GM12865 (cell line): ENCODE measurements around the gene BRK1.
"Not testable (repeated sequence)": the region's sequence is repeated elsewhere in the genome, so short reads cannot be mapped to it uniquely, and the experiment has no call there.

Source experiments
- DNase-seq: peaks from one replicate; pipeline ENCODE4 v3.0.0; 2010; ENCODE audit warnings: low read depth
- H3K4me3 ChIP-seq: 2 replicates; pipeline ENCODE4 v1.5.1; 2011; ENCODE audit warnings: mild to moderate bottlenecking, low read depth, low read length, control low read depth
- CTCF ChIP-seq: IDR thresholded peaks from 2 replicates; pipeline ENCODE4 v1.5.1; 2011; ENCODE audit warnings: low read length, control low read depth, low read depth, inconsistent platforms; ENCODE audit not compliant: insufficient read depth; ENCODE audit errors: missing control alignments

BRK1 gene

GRCh38 chr3:10115326-10116137, at the start of gene BRK1:
Gene BRK1 (plus strand): TSS chr3:10115675. CDS start chr3:10115702, 27 bp downstream.
- no peak for TF ChIP-seq CTCF
- DNase-seq: peak; percentile 98

DNA sequence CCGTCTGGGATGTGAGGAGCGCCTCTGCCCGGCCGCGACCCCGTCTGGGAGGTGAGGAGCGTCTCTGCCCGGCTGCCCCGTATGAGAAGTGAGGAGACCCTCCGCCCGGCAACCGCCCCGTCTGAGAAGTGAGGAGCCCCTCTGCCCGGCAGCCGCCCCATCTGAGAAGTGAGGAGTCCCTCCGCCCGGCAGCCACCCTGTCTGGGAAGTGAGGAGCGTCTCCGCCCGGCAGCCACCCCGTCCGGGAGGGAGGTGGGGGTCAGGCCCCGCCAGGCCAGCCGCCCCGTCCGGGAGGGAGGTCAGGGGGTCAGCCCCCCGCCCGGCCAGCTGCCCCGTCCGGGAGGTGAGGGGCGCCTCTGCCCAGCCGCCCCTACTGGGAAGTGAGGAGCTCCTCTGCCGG, 45.4 kb upstream of the BRK1 start:
- DNase-seq, H3K4me3 ChIP-seq: not testable (repeated sequence)

More at GRCh38 chr3:10115326-10116137, at the start of gene BRK1:
- H3K4me3 ChIP-seq: peak within 1 kb of the TSS; percentile 96

DNA sequence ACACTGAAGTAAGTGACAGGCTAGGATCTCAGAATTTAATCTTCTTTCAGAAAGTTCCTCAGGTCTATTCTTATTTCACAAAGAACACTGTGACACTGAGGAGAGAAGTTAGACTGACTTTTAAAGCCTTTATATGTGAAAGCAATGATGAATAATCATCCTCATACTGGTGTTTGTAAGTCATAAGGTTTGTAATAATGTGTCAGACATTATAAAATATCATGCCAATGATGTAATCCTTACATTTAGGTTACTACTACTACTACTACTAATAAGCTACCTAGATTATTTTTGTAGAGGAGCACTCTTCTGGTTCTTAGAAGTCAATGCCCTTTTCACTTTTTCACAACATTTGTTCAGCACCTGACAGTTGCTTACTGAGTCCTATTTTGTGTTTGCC, 40.8 kb upstream of the BRK1 start:
- TF ChIP-seq CTCF: no peak
- DNase-seq: no peak
- H3K4me3 ChIP-seq: no peak overlapping the region

DNA sequence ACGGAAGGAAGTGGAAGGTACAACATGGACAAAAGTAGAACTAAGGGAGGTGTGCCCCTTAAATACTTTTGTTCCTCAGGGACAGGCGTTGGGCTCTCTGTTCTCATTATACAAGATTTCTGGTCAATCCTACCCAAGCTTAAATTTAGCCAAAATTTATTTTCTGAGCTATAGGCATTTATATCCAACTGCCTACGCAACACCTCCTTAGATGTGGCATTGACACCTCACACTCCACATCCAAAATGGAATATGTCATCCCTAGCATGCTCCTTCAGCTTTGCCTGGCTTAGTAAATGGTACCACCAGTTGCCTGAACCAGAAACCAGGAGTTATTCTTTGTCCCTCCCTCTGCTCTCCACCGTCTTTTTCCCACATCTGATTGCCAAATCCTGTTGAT, 33.6 kb upstream of the BRK1 start:
- H3K4me3 ChIP-seq: no peak overlapping the region
- no peak for TF ChIP-seq CTCF
- no peak for DNase-seq

DNA sequence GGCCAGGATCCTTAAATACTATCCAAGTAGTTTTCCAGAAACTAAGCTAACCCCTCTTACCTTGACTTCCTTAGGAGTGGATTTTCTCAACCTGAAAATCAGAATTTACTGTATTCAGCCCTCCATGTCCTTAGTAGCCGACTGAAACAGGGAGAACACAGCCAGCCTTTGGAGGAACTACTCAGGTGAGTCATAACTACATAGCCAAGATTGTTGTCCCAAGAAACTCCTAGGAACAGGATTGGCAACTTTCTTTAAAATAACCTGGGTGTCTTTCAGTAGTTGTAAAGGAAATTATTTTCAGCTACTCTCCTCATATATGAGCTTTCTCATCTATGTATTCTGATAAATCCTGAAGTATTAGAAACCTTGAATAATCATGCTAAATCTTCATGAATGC, 29.7 kb upstream of the BRK1 start:
- TF ChIP-seq CTCF: no peak
- no peak overlapping the region for H3K4me3 ChIP-seq
- DNase-seq: no peak

DNA sequence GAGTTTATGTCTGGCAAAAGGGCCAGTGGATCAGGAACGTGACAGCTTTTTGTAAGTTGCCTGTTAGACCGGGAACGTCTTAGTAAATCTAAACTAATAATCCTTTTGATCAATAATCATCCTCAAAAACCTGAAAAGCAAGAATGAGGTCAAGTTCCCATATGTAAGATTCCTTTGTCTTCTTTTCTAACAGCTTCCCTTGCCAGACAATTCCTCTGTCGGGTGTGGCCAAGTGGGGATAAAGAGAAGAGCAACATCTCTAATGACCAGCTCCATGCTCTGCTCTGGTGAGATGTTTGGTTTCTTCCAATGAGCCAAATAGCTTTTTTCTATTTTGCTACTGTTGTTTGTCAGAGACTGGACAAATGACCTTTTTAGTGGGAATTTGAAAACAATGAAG, 27.2 kb upstream of the BRK1 start:
- no peak for DNase-seq
- TF ChIP-seq CTCF: no peak
- no peak overlapping the region for H3K4me3 ChIP-seq

DNA sequence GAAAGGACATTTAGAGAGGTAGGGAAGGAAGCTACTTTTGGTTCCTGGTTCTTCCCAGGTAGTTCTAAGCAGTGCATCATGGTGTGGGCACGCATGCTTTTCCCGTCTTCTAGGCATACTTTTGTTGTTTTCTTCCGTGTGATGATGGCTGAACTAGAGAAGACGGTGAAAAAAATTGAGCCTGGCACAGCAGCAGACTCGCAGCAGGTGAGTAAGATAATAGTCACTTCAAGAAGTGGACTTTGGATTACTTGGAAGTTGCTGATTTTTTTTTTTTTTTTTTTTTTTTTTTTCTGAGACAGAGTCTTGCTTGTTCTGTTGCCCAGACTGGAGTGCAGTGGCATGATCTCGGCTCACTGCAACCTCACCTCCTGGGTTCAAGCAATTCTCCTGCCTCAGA, 25.3 kb upstream of the BRK1 start:
- no peak overlapping the region for H3K4me3 ChIP-seq
- DNase-seq: no peak
- TF ChIP-seq CTCF: no peak

- not testable (repeated sequence) for DNase-seq
Measured at GRCh38 chr3:10090774-10091173, 24.7 kb upstream of the BRK1 start.

GRCh38 chr3:10091387-10091786, 24.1 kb upstream of the BRK1 start:
- not testable (repeated sequence) for H3K4me3 ChIP-seq, DNase-seq

More at GRCh38 chr3:10090774-10091173, 24.7 kb upstream of the BRK1 start:
- not testable (repeated sequence) for H3K4me3 ChIP-seq
